H9 (cell line): Measurements from ENCODE around the gene NDOR1. TPM values are rescaled to one million over a fixed set of nuclear protein-coding genes. Genes with fewer than 3 reads are reported as not detected.

Experiments
- DNase-seq: peaks from one replicate; pipeline ENCODE4 v3.0.0-alpha.2; 2017
- H2AFZ ChIP-seq: one replicate; pipeline ENCODE4 v1.6.1; 2013; ENCODE audit warnings: mild to moderate bottlenecking, low read length, control low read depth, moderate library complexity
- H2AK5ac ChIP-seq: 2 replicates; pipeline ENCODE4 v1.6.1; 2013; ENCODE audit warnings: low read length, control low read depth, mixed read lengths; ENCODE audit not compliant: insufficient read length
- H2BK120ac ChIP-seq: one replicate; pipeline ENCODE4 v1.6.1; 2013; ENCODE audit warnings: low read depth, mild to moderate bottlenecking, low read length, control low read depth, inconsistent platforms; ENCODE audit not compliant: poor library complexity, severe bottlenecking
- H2BK12ac ChIP-seq: 2 replicates; pipeline ENCODE4 v1.6.1; 2013; ENCODE audit warnings: low read length, control low read depth, mixed read lengths, low read depth; ENCODE audit not compliant: insufficient read length
- H2BK15ac ChIP-seq: 2 replicates; pipeline ENCODE4 v1.6.1; 2013; ENCODE audit warnings: low read depth, low read length, control low read depth
- H2BK20ac ChIP-seq: one replicate; pipeline ENCODE4 v1.6.1; 2013; ENCODE audit warnings: low read depth, mild to moderate bottlenecking, low read length, control low read depth, inconsistent platforms; ENCODE audit not compliant: poor library complexity, severe bottlenecking
- H2BK5ac ChIP-seq: 2 replicates; pipeline ENCODE4 v1.6.1; 2013; ENCODE audit warnings: low read length, control low read depth, mixed read lengths; ENCODE audit not compliant: insufficient read length
- H3K14ac ChIP-seq: 2 replicates; pipeline ENCODE4 v1.6.1; 2013; ENCODE audit warnings: low read length, control low read depth; ENCODE audit not compliant: insufficient read depth
- H3K18ac ChIP-seq: 2 replicates; pipeline ENCODE4 v1.6.1; 2013; ENCODE audit warnings: low read depth, mild to moderate bottlenecking, mixed read lengths, low read length, control low read depth; ENCODE audit not compliant: insufficient read length
- H3K23ac ChIP-seq: 2 replicates; pipeline ENCODE4 v1.6.1; 2013; ENCODE audit warnings: low read length, control low read depth, mixed read lengths, low read depth; ENCODE audit not compliant: insufficient read length
- H3K23me2 ChIP-seq: 2 replicates; pipeline ENCODE4 v1.6.1; 2013; ENCODE audit warnings: low read depth, mild to moderate bottlenecking, mixed read lengths, low read length, control low read depth; ENCODE audit not compliant: insufficient read length, poor library complexity, severe bottlenecking
- H3K27ac ChIP-seq: 2 replicates; pipeline ENCODE4 v1.5.1; 2013; ENCODE audit warnings: low read length, control low read depth, mixed read lengths, low read depth; ENCODE audit not compliant: insufficient read length
- H3K27me3 ChIP-seq: 2 replicates; pipeline ENCODE4 v1.6.1; 2013; ENCODE audit warnings: low read length, control low read depth, inconsistent platforms; ENCODE audit not compliant: insufficient read depth
- H3K4ac ChIP-seq: 2 replicates; pipeline ENCODE4 v1.6.1; 2013; ENCODE audit warnings: low read depth, mild to moderate bottlenecking, control low read depth, inconsistent platforms, low read length, moderate library complexity
- H3K4me1 ChIP-seq: 2 replicates; pipeline ENCODE4 v1.6.1; 2013; ENCODE audit warnings: low read length, control low read depth, inconsistent platforms; ENCODE audit not compliant: insufficient read depth
- H3K4me2 ChIP-seq: 2 replicates; pipeline ENCODE4 v1.6.1; 2013; ENCODE audit warnings: low read length, control low read depth, mixed read lengths; ENCODE audit not compliant: insufficient read length, insufficient read depth
- H3K56ac ChIP-seq: 2 replicates; pipeline ENCODE4 v1.6.1; 2013; ENCODE audit warnings: low read depth, mild to moderate bottlenecking, mixed read lengths, low read length, control low read depth; ENCODE audit not compliant: insufficient read length
- H3K79me1 ChIP-seq: 2 replicates; pipeline ENCODE4 v1.6.1; 2013; ENCODE audit warnings: low read depth, mild to moderate bottlenecking, moderate library complexity, low read length, control low read depth, inconsistent platforms; ENCODE audit not compliant: insufficient read depth, poor library complexity, severe bottlenecking
- H3K79me2 ChIP-seq: 2 replicates; pipeline ENCODE4 v1.6.1; 2013; ENCODE audit warnings: low read length, control low read depth, inconsistent platforms; ENCODE audit not compliant: insufficient read depth
- H3K9ac ChIP-seq: 2 replicates; pipeline ENCODE4 v1.6.1; 2013; ENCODE audit warnings: low read length, control low read depth, mixed read lengths; ENCODE audit not compliant: insufficient read length; ENCODE audit errors: extremely low read depth
- H3K9me3 ChIP-seq: one replicate; pipeline ENCODE4 v1.6.1; 2013; ENCODE audit warnings: low read depth, low read length, inconsistent platforms; ENCODE audit not compliant: control insufficient read depth
- H3T11ph ChIP-seq: one replicate; pipeline ENCODE4 v1.6.1; 2013; ENCODE audit warnings: mild to moderate bottlenecking, low read length, control low read depth, inconsistent platforms
- H4K20me1 ChIP-seq: one replicate; pipeline ENCODE4 v1.6.1; 2013; ENCODE audit not compliant: control insufficient read depth, insufficient read length, insufficient read depth
- H4K5ac ChIP-seq: 2 replicates; pipeline ENCODE4 v1.6.1; 2013; ENCODE audit warnings: low read depth, mild to moderate bottlenecking, mixed read lengths, low read length, control low read depth; ENCODE audit not compliant: insufficient read length
- H4K8ac ChIP-seq: replicated peaks from 2 replicates; pipeline ENCODE4 v1.6.1; 2013; ENCODE audit warnings: low read length, control low read depth, mixed read lengths, low read depth; ENCODE audit not compliant: insufficient read length
- H4K91ac ChIP-seq: 2 replicates; pipeline ENCODE4 v1.6.1; 2013; ENCODE audit warnings: low read depth, mild to moderate bottlenecking, moderate library complexity, mixed read lengths, low read length, control low read depth; ENCODE audit not compliant: insufficient read length
- H3K27ac Mint-ChIP-seq, 3 experiments: 2 replicates in 2 of 3; 3 replicates in 1 of 3; pipeline ENCODE4 v1.8.0; 2020 to 2021; ENCODE audit warnings: mixed read lengths in 3 of 3, mild to moderate bottlenecking in 1 of 3, moderate library complexity in 1 of 3
- H3K27me3 Mint-ChIP-seq: 2 replicates; pipeline ENCODE4 v1.8.0; 2021; ENCODE audit warnings: low read depth, mild to moderate bottlenecking, moderate library complexity, mixed read lengths
- H3K36me3 Mint-ChIP-seq, 3 experiments: 2 replicates in 2 of 3; 3 replicates in 1 of 3; pipeline ENCODE4 v1.8.0; 2020 to 2021; ENCODE audit warnings: low read depth in 3 of 3, mixed read lengths in 3 of 3; ENCODE audit not compliant: insufficient read depth in 1 of 3
- H3K4me1 Mint-ChIP-seq, 2 experiments: 2 replicates each; pipeline ENCODE4 v1.8.0; 2020; ENCODE audit warnings: mixed read lengths in 2 of 2
- H3K4me3 Mint-ChIP-seq, 2 experiments: 2 replicates in 1 of 2; 3 replicates in 1 of 2; pipeline ENCODE4 v1.8.0; 2020 to 2021; ENCODE audit warnings: mild to moderate bottlenecking in 2 of 2, mixed read lengths in 2 of 2, moderate library complexity in 1 of 2
- H3K9me3 Mint-ChIP-seq, 2 experiments: 2 replicates in 1 of 2; 3 replicates in 1 of 2; pipeline ENCODE4 v1.8.0; 2020; ENCODE audit warnings: mild to moderate bottlenecking in 2 of 2, mixed read lengths in 2 of 2, moderate library complexity in 1 of 2
- CTCF ChIP-seq: fragments of 200-600 bp; sonication (generic); conservative IDR thresholded peaks from 3 replicates; pipeline ENCODE4 v1.8.0; 2021; ENCODE audit warnings: antibody characterized with exemption, mild to moderate bottlenecking
- WGBS: extraction: QIAGEN DNeasy Blood & Tissue Kit; methylation state at CpG from one replicate; pipeline ENCODE4 v1.1.7; 2013; ENCODE audit warnings: missing lambda C conversion rate, low lambda C conversion rate, mixed read lengths; ENCODE audit not compliant: insufficient read length; ENCODE audit errors: extremely low coverage; 5-methylcytosine and 5-hydroxymethylcytosine counted together
- total RNA-seq: library from RNA; stranded (reverse); gene quantifications from 2 replicates; pipeline ENCODE4 v1.2.1, GENCODE V29; 2021

The NDOR1 gene
- total RNA-seq, 1 experiment from 2014 or later: 44.1 TPM

- H3K4me2 ChIP-seq: no peak overlapping the region
These were observed 30.9 kb downstream of the NDOR1 start for GRCh38 chr9:137236238-137236935.

More at GRCh38 chr9:137236238-137236935, 30.9 kb downstream of the NDOR1 start:
- no peak overlapping the region for H3K4ac ChIP-seq
- H2BK20ac ChIP-seq: no peak overlapping the region
- H3K23me2 ChIP-seq: no peaks in the 10 kb centered on the region
- no peak overlapping the region for H3K14ac ChIP-seq
- TF ChIP-seq CTCF: peak; percentile 99
- no peak overlapping the region for H2AFZ ChIP-seq
- Mint-ChIP-seq H3K27me3 (peaks cover 7% of the 10 kb centered on the region), H3K9me3 (no peaks in the 10 kb centered on the region; a peak in 1 of 5 replicates), H3K4me1 (peaks cover 12 to 20% of the 10 kb centered on the region in 2 experiments), H3K27ac (no peak overlapping the region), H3K36me3 (peaks cover 3 to 5% (median 4%) of the 10 kb centered on the region in 3 experiments; a peak in 5 of 7 replicates), H3K4me3 (no peak overlapping the region)
- no peaks in the 10 kb centered on the region for H3K79me1 ChIP-seq
- no peak overlapping the region for H3K27ac ChIP-seq
- no peak overlapping the region for H4K91ac ChIP-seq
- no peaks in the 10 kb centered on the region for H3K79me2 ChIP-seq
- peak; percentile 89 for DNase-seq
- no peaks in the 10 kb centered on the region for H4K20me1 ChIP-seq
- no peak overlapping the region for H3K23ac ChIP-seq
- peaks cover 3% of the 10 kb centered on the region; the same call in 1 of the 2 replicates for H3K4me1 ChIP-seq
- H2BK120ac ChIP-seq: no peak overlapping the region
- H2AK5ac ChIP-seq: no peak overlapping the region
- no peak overlapping the region for H3T11ph ChIP-seq
- no peak overlapping the region for H4K8ac ChIP-seq
- no peak overlapping the region for H3K56ac ChIP-seq
- no peaks in the 10 kb centered on the region for H3K9me3 ChIP-seq
- H2BK15ac ChIP-seq: no peak overlapping the region
- WGBS: no CpG with 5 or more reads among the region's 31 CpGs
- no peak overlapping the region for H3K18ac ChIP-seq
- H3K27me3 ChIP-seq: no peaks in the 10 kb centered on the region
- H2BK5ac ChIP-seq: no peak overlapping the region
- H3K9ac ChIP-seq: no peak overlapping the region
- no peak overlapping the region for H4K5ac ChIP-seq
- no peak overlapping the region for H2BK12ac ChIP-seq
